ENCODE measurements around the gene ADGRL2. TPM values are rescaled to one million over a fixed set of nuclear protein-coding genes. Genes with fewer than 3 reads are reported as not detected.

Gene ADGRL2
- polyA plus RNA-seq, 1 donor from 2014 or later = 190 TPM

- Histone ChIP-seq H3K27ac (ENCODE audit: low read length) (no peak overlapping the region), H3F3A (ENCODE audit: insufficient read depth, low read length, poor library complexity, severe bottlenecking) (peaks cover 7% of the 10 kb centered on the region), H2AFZ (ENCODE audit: low read depth, low read length) (no peak overlapping the region), H3K4me2 (ENCODE audit: low read length) (peak overlapping the region; percentile 13), H3K79me2 (replicated peaks; ENCODE audit: insufficient read depth, low read length) (peaks cover 49% of the 10 kb centered on the region), H3K9me2 (ENCODE audit: insufficient read depth, low read length) (no peaks in the 10 kb centered on the region), H4K20me1 (ENCODE audit: insufficient read depth) (no peaks in the 10 kb centered on the region), H3K9ac (ENCODE audit: low read length) (no peak overlapping the region), H3K36me3 (ENCODE audit: insufficient read depth, low read length) (no peaks in the 10 kb centered on the region), H3K27me3 (ENCODE audit: insufficient read depth, low read depth, low read length) (no peaks in the 10 kb centered on the region), H3K9me3 (ENCODE audit: low read length) (no peaks in the 10 kb centered on the region), H3K4me3 (ENCODE audit: low read length) (peak overlapping the region; percentile 49)
- TF ChIP-seq RAD21 (conservative IDR thresholded peaks at IDR 0.05) (no peak), TAF1 (IDR thresholded peaks at IDR 0.05; ENCODE audit: low read depth) (no peak), SMC3 (conservative IDR thresholded peaks at IDR 0.05; ENCODE audit: poor library complexity) (no peak), EZH2 (IDR thresholded peaks at IDR 0.05; ENCODE audit: borderline replicate concordance, insufficient read depth, low read length, poor library complexity, severe bottlenecking) (no peak), REST (IDR thresholded peaks at IDR 0.05; ENCODE audit: borderline replicate concordance) (no peak), POLR2AphosphoS5 (IDR thresholded peaks at IDR 0.05) (peak; percentile 71), MXI1 (conservative IDR thresholded peaks at IDR 0.05; ENCODE audit: poor library complexity, severe bottlenecking) (no peak), EP300 (conservative IDR thresholded peaks at IDR 0.05; ENCODE audit: poor library complexity, severe bottlenecking) (peak; percentile 49)
Observed at GRCh38 chr1:81920245-81920740, 119.6 kb downstream of the ADGRL2 start.

- TF ChIP-seq SMC3 (conservative IDR thresholded peaks at IDR 0.05; ENCODE audit: poor library complexity) (no peak), POLR2AphosphoS5 (IDR thresholded peaks at IDR 0.05) (no peak), MXI1 (conservative IDR thresholded peaks at IDR 0.05; ENCODE audit: poor library complexity, severe bottlenecking) (no peak), CTCF (IDR thresholded peaks at IDR 0.05; ENCODE audit: poor library complexity, severe bottlenecking) (no peak), REST (IDR thresholded peaks at IDR 0.05; ENCODE audit: borderline replicate concordance) (no peak), EP300 (conservative IDR thresholded peaks at IDR 0.05; ENCODE audit: poor library complexity, severe bottlenecking) (no peak), EZH2 (IDR thresholded peaks at IDR 0.05; ENCODE audit: borderline replicate concordance, insufficient read depth, low read length, poor library complexity, severe bottlenecking) (no peak), RAD21 (conservative IDR thresholded peaks at IDR 0.05) (no peak), TAF1 (IDR thresholded peaks at IDR 0.05; ENCODE audit: low read depth) (no peak)
- Histone ChIP-seq H3K4me2 (ENCODE audit: low read length) (peak overlapping the region; percentile 13), H3K9ac (ENCODE audit: low read length) (no peak overlapping the region), H3F3A (ENCODE audit: insufficient read depth, low read length, poor library complexity, severe bottlenecking) (peaks cover 7% of the 10 kb centered on the region), H3K27me3 (ENCODE audit: insufficient read depth, low read depth, low read length) (no peaks in the 10 kb centered on the region), H3K79me2 (replicated peaks; ENCODE audit: insufficient read depth, low read length) (peaks cover 52% of the 10 kb centered on the region), H3K4me3 (ENCODE audit: low read length) (peak overlapping the region; percentile 49), H2AFZ (ENCODE audit: low read depth, low read length) (no peak overlapping the region), H3K27ac (ENCODE audit: low read length) (no peak overlapping the region), H4K20me1 (ENCODE audit: insufficient read depth) (no peaks in the 10 kb centered on the region), H3K9me3 (ENCODE audit: low read length) (no peaks in the 10 kb centered on the region), H3K9me2 (ENCODE audit: insufficient read depth, low read length) (no peaks in the 10 kb centered on the region), H3K36me3 (ENCODE audit: insufficient read depth, low read length) (no peaks in the 10 kb centered on the region)
Observed at GRCh38 chr1:81920886-81921285, 120.2 kb downstream of the ADGRL2 start.

All from neural cell (in vitro differentiated cells).